ENCODE results near the gene METTL26. TPM values are rescaled to one million over a fixed set of nuclear protein-coding genes. Genes with fewer than 3 reads are reported as not detected.

METTL26 gene
- total RNA-seq, 1 experiment from 2014 or later, result 115 TPM

DNA sequence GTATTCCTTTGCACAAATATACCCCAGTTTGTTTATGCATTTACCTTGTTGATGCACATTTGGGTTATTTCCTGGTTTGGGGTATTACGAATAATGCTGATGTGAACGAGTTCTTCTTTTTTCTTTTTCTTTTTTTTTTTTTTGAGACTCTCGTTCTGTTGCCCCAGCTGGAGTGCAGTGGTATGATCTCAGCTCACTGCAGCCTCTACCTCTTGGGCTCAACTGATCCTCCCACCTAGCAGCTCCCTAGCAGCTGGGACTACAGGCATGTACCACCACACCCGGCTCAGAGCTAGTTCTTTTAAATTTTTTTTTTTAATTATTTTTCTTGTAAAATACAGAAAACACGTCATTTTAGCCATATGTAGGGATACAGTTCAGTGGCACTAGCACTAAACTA, 32.2 kb downstream of the METTL26 start:
- H3K27me3 Mint-ChIP-seq (ENCODE audit: low read depth), result no peaks in the 10 kb centered on the region
- no peak for DNase-seq (ENCODE audit: low spot score)
- H3K4me1 Mint-ChIP-seq, result peaks cover 6% of the 10 kb centered on the region
- TF ChIP-seq NFE2L1 (CRISPR knock-in tag; IDR thresholded peaks at IDR 0.05) (no peak), ZSCAN18 (CRISPR knock-in tag; IDR thresholded peaks at IDR 0.05) (no peak), ZBTB21 (CRISPR knock-in tag; IDR thresholded peaks at IDR 0.05; ENCODE audit: borderline replicate concordance) (no peak), NFYB (CRISPR knock-in tag; conservative IDR thresholded peaks at IDR 0.05; ENCODE audit: low read depth) (no peak), ATF6 (CRISPR knock-in tag; IDR thresholded peaks at IDR 0.05) (no peak), AFF4 (CRISPR knock-in tag; IDR thresholded peaks at IDR 0.05; ENCODE audit: borderline replicate concordance) (no peak), ZNF396 (CRISPR knock-in tag; IDR thresholded peaks at IDR 0.05; ENCODE audit: borderline replicate concordance) (no peak), ATF1 (CRISPR knock-in tag; IDR thresholded peaks at IDR 0.05) (no peak), FOXP1 (CRISPR knock-in tag; IDR thresholded peaks at IDR 0.05; ENCODE audit: borderline replicate concordance) (no peak), SP1 (CRISPR knock-in tag; conservative IDR thresholded peaks at IDR 0.05) (no peak), ZNF416 (CRISPR knock-in tag; IDR thresholded peaks at IDR 0.05) (no peak)
- TF ChIP-seq, protein P1, sequence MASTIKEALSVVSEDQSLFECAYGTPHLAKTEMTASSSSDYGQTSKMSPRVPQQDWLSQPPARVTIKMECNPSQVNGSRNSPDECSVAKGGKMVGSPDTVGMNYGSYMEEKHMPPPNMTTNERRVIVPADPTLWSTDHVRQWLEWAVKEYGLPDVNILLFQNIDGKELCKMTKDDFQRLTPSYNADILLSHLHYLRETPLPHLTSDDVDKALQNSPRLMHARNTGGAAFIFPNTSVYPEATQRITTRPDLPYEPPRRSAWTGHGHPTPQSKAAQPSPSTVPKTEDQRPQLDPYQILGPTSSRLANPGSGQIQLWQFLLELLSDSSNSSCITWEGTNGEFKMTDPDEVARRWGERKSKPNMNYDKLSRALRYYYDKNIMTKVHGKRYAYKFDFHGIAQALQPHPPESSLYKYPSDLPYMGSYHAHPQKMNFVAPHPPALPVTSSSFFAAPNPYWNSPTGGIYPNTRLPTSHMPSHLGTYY (CRISPR knock-in tag; IDR thresholded peaks at IDR 0.05), result no peak
- TF ChIP-seq, protein P2, sequence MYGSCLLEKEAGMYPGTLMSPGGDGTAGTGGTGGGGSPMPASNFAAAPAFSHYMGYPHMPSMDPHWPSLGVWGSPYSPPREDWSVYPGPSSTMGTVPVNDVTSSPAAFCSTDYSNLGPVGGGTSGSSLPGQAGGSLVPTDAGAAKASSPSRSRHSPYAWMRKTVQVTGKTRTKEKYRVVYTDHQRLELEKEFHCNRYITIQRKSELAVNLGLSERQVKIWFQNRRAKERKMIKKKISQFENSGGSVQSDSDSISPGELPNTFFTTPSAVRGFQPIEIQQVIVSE (CRISPR knock-in tag; IDR thresholded peaks at IDR 0.05; ENCODE audit: borderline replicate concordance), result no peak
- TF ChIP-seq, protein P3, sequence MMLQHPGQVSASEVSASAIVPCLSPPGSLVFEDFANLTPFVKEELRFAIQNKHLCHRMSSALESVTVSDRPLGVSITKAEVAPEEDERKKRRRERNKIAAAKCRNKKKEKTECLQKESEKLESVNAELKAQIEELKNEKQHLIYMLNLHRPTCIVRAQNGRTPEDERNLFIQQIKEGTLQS (CRISPR knock-in tag; conservative IDR thresholded peaks at IDR 0.05), result no peak
- TF ChIP-seq, protein P4, sequence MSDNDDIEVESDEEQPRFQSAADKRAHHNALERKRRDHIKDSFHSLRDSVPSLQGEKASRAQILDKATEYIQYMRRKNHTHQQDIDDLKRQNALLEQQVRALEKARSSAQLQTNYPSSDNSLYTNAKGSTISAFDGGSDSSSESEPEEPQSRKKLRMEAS (CRISPR knock-in tag; IDR thresholded peaks at IDR 0.05), result no peak
- ChIA-PET POLR2A (no interaction called here), CTCF (no interaction called here)
- H3K27ac Mint-ChIP-seq, result no peak overlapping the region
- peaks cover 12% of the 10 kb centered on the region for H3K9me3 Mint-ChIP-seq
- no peak overlapping the region for H3K4me3 Mint-ChIP-seq
- H3K36me3 Mint-ChIP-seq, result peaks cover 22% of the 10 kb centered on the region
- ATAC-seq, result no peak

DNA sequence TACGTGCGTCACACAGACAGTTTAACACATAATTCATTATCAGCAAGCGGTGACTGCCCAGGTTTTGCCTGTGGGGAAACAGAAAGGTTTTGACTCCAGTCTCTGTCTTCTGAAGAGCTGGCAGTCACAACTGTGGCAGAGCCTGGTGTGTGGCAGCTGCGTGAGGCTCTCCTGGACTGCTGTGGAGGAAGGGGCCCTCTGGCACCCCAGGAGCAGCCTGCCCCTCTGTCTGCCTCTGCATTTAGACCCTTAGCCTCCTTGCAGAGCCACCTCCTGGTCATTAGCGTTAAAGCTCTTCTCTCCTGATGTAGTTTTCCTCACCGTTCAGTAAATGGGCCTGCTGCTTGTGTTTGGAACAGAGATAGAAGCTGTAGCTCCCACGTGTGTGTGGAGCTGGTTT, 35.3 kb downstream of the METTL26 start:
- Mint-ChIP-seq H3K4me3 (no peak overlapping the region), H3K9me3 (peaks cover 12% of the 10 kb centered on the region), H3K27me3 (ENCODE audit: low read depth) (no peaks in the 10 kb centered on the region), H3K27ac (peak overlapping the region; percentile 22; the same call in 1 of the 2 replicates), H3K4me1 (no peaks in the 10 kb centered on the region), H3K36me3 (peaks cover 27% of the 10 kb centered on the region)
- DNase-seq (ENCODE audit: low spot score), result no peak
- CTCF ChIA-PET, result interaction anchor here (0.6 to 2.9 kb wide), 24 partner anchors 9 to 248 kb away, joined by 3 to 21 read pairs (median 4); partner anchors contain the start of genes CAPN15, MRPL28, RHBDL1 and WDR90
- peak; percentile 89 for ATAC-seq
- POLR2A ChIA-PET, result interaction anchor here (0.6 to 1.0 kb wide), 3 partner anchors 9 to 169 kb away, joined by 3 to 6 read pairs (median 4); no protein-coding TSS in a partner anchor
- TF ChIP-seq, protein P5, sequence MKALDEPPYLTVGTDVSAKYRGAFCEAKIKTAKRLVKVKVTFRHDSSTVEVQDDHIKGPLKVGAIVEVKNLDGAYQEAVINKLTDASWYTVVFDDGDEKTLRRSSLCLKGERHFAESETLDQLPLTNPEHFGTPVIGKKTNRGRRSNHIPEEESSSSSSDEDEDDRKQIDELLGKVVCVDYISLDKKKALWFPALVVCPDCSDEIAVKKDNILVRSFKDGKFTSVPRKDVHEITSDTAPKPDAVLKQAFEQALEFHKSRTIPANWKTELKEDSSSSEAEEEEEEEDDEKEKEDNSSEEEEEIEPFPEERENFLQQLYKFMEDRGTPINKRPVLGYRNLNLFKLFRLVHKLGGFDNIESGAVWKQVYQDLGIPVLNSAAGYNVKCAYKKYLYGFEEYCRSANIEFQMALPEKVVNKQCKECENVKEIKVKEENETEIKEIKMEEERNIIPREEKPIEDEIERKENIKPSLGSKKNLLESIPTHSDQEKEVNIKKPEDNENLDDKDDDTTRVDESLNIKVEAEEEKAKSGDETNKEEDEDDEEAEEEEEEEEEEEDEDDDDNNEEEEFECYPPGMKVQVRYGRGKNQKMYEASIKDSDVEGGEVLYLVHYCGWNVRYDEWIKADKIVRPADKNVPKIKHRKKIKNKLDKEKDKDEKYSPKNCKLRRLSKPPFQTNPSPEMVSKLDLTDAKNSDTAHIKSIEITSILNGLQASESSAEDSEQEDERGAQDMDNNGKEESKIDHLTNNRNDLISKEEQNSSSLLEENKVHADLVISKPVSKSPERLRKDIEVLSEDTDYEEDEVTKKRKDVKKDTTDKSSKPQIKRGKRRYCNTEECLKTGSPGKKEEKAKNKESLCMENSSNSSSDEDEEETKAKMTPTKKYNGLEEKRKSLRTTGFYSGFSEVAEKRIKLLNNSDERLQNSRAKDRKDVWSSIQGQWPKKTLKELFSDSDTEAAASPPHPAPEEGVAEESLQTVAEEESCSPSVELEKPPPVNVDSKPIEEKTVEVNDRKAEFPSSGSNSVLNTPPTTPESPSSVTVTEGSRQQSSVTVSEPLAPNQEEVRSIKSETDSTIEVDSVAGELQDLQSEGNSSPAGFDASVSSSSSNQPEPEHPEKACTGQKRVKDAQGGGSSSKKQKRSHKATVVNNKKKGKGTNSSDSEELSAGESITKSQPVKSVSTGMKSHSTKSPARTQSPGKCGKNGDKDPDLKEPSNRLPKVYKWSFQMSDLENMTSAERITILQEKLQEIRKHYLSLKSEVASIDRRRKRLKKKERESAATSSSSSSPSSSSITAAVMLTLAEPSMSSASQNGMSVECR (CRISPR knock-in tag; IDR thresholded peaks at IDR 0.05; ENCODE audit: borderline replicate concordance), result no peak
- TF ChIP-seq CREM (CRISPR knock-in tag; IDR thresholded peaks at IDR 0.05) (no peak), ZNF416 (CRISPR knock-in tag; IDR thresholded peaks at IDR 0.05) (no peak), GTF2I (CRISPR knock-in tag; conservative IDR thresholded peaks at IDR 0.05) (no peak), ELF4 (CRISPR knock-in tag; IDR thresholded peaks at IDR 0.05; ENCODE audit: low read depth) (no peak), ZNF671 (CRISPR knock-in tag; IDR thresholded peaks at IDR 0.05) (no peak), TEAD4 (CRISPR knock-in tag; IDR thresholded peaks at IDR 0.05) (no peak), ATF1 (CRISPR knock-in tag; IDR thresholded peaks at IDR 0.05) (no peak)

All from WTC11 (cell line).